Measurements from ENCODE around the gene KCNQ5.

KCNQ5 gene

DNA sequence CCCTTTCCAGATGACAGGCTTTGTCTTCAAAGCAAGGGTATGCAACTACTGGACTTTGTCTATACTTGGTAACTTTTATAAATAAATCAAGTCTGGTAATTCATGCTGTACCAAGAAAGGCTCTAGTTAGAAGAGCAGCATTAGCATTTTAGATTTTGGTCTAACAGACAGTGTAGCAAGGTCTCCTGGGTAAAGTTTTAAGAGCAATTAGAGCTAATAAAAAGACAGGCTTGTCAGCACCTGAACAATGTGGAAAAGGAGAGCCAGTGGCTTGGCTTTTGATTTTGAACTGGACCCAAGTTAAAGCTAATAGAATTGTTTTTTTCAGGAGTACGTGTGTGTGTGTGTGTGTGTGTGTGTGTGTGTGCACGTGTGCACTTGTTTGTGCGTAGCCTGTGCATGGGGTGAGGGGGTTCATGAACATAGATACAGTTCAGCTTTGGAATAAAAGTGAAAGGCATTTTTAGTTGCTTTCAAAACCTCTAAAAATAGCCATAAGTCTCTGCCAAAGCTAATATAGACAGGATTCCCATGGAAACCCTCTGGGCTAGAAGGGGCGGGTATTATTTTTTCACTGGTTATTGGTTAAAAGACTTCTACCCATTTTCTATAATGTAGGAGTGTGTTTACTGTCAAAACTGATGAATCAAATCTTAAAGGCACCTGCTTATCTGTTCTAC is 138.4 kb downstream of the KCNQ5 start:
- Histone ChIP-seq H3K9me3 (ENCODE audit: insufficient read depth, low read length) (no peaks in the 10 kb centered on the region), H3K27me3 (ENCODE audit: low read depth, low read length) (no peaks in the 10 kb centered on the region), H3K4me2 (ENCODE audit: low read length) (no peak overlapping the region), H3K79me2 (ENCODE audit: low read length) (no peaks in the 10 kb centered on the region), H3K4me3 (ENCODE audit: low read length) (no peak overlapping the region), H3K36me3 (replicated peaks; ENCODE audit: low read depth, low read length) (no peaks in the 10 kb centered on the region), H3K9ac (ENCODE audit: low read length) (no peak overlapping the region), H3K4me1 (ENCODE audit: low read length) (peaks cover 6% of the 10 kb centered on the region; the same call in 1 of the 2 replicates), H4K20me1 (ENCODE audit: insufficient read depth, low read length) (no peaks in the 10 kb centered on the region), H3K27ac (ENCODE audit: low read length) (no peak overlapping the region), H2AFZ (ENCODE audit: low read depth, low read length) (no peak overlapping the region)
- no peak for TF ChIP-seq EZH2phosphoT487 (IDR thresholded peaks at IDR 0.05; ENCODE audit: low read depth)
- TF ChIP-seq, protein P1, sequence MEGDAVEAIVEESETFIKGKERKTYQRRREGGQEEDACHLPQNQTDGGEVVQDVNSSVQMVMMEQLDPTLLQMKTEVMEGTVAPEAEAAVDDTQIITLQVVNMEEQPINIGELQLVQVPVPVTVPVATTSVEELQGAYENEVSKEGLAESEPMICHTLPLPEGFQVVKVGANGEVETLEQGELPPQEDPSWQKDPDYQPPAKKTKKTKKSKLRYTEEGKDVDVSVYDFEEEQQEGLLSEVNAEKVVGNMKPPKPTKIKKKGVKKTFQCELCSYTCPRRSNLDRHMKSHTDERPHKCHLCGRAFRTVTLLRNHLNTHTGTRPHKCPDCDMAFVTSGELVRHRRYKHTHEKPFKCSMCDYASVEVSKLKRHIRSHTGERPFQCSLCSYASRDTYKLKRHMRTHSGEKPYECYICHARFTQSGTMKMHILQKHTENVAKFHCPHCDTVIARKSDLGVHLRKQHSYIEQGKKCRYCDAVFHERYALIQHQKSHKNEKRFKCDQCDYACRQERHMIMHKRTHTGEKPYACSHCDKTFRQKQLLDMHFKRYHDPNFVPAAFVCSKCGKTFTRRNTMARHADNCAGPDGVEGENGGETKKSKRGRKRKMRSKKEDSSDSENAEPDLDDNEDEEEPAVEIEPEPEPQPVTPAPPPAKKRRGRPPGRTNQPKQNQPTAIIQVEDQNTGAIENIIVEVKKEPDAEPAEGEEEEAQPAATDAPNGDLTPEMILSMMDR (IDR thresholded peaks at IDR 0.05; ENCODE audit: low read depth, low read length) = no peak

DNA sequence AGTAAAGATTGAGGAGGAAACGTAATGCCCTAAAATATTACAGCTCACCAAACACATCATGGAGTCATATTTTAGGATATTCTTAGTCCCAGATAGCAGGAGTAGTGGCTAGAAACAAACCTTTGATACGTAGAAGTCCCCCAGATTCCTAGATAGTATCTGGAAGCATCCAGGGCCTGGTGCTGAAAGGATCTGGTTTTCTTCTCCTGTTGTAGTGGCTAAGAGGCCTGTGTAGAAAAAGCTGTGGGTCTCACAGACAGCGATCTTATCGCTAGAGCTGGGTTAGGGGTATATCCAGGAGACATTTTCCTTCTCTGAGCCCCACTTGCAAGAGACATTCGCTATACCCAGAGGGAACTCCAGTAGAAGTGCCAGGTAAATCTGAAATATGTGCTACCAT is 139.9 kb downstream of the KCNQ5 start:
- no peaks in the 10 kb centered on the region for H3K79me2 ChIP-seq (ENCODE audit: low read length)
- H4K20me1 ChIP-seq (ENCODE audit: insufficient read depth, low read length) = no peaks in the 10 kb centered on the region
- H3K4me1 ChIP-seq (ENCODE audit: low read length) = peaks cover 6% of the 10 kb centered on the region; the same call in 1 of the 2 replicates

DNA sequence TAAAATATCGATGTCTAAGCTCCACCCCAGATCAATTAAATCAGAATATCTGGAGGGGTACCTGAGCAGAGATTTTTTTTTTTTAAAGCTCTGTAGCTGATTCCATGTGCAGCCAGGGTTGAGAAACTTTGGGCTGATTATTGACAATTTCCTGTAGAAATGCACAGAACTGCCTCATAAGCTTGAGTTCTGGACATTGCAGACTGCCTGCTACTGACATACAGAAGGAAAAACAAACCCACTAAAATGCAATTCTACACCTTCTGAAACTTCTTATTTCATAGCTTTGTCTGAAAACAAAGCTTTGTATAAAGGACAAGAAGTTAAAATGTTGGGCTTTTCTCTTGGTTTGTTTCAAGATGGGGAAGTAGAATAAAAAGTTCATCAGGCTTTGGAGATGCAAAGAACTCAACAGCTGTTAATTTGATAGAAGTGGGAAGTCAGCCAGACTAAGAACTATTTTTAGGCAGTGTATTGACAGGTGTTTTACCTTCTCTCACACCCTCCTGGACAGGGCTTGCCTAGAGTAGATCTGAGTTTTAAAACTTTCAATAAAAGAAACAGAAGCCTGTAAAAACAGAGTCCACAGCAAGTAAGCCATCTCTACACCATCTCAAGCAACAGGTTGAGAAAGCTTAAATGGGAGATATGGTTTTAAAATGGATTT is 147.7 kb downstream of the KCNQ5 start:
- H3K79me2 ChIP-seq (ENCODE audit: low read length) = no peaks in the 10 kb centered on the region

More for the DNA sequence above, 139.9 kb downstream of the KCNQ5 start:
- H3K4me3 ChIP-seq (ENCODE audit: low read length) = no peak overlapping the region
- no peaks in the 10 kb centered on the region for H3K27me3 ChIP-seq (ENCODE audit: low read depth, low read length)
- H3K27ac ChIP-seq (ENCODE audit: low read length) = no peak overlapping the region
- no peaks in the 10 kb centered on the region for H3K36me3 ChIP-seq (replicated peaks; ENCODE audit: low read depth, low read length)
- H3K9ac ChIP-seq (ENCODE audit: low read length) = no peak overlapping the region
- no peak for TF ChIP-seq EZH2phosphoT487 (IDR thresholded peaks at IDR 0.05; ENCODE audit: low read depth)
- H2AFZ ChIP-seq (ENCODE audit: low read depth, low read length) = no peak overlapping the region
- H3K4me2 ChIP-seq (ENCODE audit: low read length) = no peak overlapping the region
- no peaks in the 10 kb centered on the region for H3K9me3 ChIP-seq (ENCODE audit: insufficient read depth, low read length)

DNA sequence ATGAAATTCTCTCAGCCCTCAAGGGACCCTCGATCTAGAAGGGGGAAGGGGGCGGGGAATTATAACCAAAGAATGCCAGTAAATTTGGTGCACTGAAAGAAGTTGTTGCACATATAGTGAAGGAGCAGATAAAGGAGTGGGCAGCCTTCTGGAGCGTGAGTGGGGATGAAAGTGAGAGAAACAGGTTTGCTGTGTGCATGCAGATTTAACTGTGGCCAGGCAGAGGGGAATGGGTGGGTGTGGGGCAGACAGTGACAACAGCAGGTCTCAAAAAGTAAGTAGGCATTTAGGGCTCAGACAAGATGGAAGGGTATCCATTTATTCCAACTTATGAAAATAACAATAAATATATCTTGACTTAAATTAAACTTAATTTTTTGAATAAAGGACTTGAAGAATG is 149.1 kb downstream of the KCNQ5 start:
- H3K79me2 ChIP-seq (ENCODE audit: low read length) = no peaks in the 10 kb centered on the region
- H3K9ac ChIP-seq (ENCODE audit: low read length) = no peak overlapping the region
- H3K4me2 ChIP-seq (ENCODE audit: low read length) = no peak overlapping the region
- 0 out of 2 replicates have a peak, but pooled peaks cover 2% of the 10 kb centered on the region for H3K4me1 ChIP-seq (ENCODE audit: low read length)
- H4K20me1 ChIP-seq (ENCODE audit: insufficient read depth, low read length) = no peaks in the 10 kb centered on the region
- no peaks in the 10 kb centered on the region for H3K36me3 ChIP-seq (replicated peaks; ENCODE audit: low read depth, low read length)
- H2AFZ ChIP-seq (ENCODE audit: low read depth, low read length) = no peak overlapping the region
- H3K9me3 ChIP-seq (ENCODE audit: insufficient read depth, low read length) = no peaks in the 10 kb centered on the region
- H3K27me3 ChIP-seq (ENCODE audit: low read depth, low read length) = no peaks in the 10 kb centered on the region
- no peak overlapping the region for H3K4me3 ChIP-seq (ENCODE audit: low read length)
- TF ChIP-seq, protein P1 (IDR thresholded peaks at IDR 0.05; ENCODE audit: low read depth, low read length) = no peak
- TF ChIP-seq EZH2phosphoT487 (IDR thresholded peaks at IDR 0.05; ENCODE audit: low read depth) = no peak
- no peak overlapping the region for H3K27ac ChIP-seq (ENCODE audit: low read length)

More for the DNA sequence above, 147.7 kb downstream of the KCNQ5 start:
- H3K27me3 ChIP-seq (ENCODE audit: low read depth, low read length) = no peaks in the 10 kb centered on the region
- no peaks in the 10 kb centered on the region for H4K20me1 ChIP-seq (ENCODE audit: insufficient read depth, low read length)
- no peak overlapping the region for H2AFZ ChIP-seq (ENCODE audit: low read depth, low read length)
- 0 out of 2 replicates have a peak, but pooled peaks cover 2% of the 10 kb centered on the region for H3K4me1 ChIP-seq (ENCODE audit: low read length)
- no peaks in the 10 kb centered on the region for H3K9me3 ChIP-seq (ENCODE audit: insufficient read depth, low read length)
- no peak overlapping the region for H3K9ac ChIP-seq (ENCODE audit: low read length)
- H3K4me3 ChIP-seq (ENCODE audit: low read length) = no peak overlapping the region
- H3K27ac ChIP-seq (ENCODE audit: low read length) = no peak overlapping the region
- TF ChIP-seq EZH2phosphoT487 (IDR thresholded peaks at IDR 0.05; ENCODE audit: low read depth) = no peak
- H3K36me3 ChIP-seq (replicated peaks; ENCODE audit: low read depth, low read length) = no peaks in the 10 kb centered on the region
- H3K4me2 ChIP-seq (ENCODE audit: low read length) = no peak overlapping the region

DNA sequence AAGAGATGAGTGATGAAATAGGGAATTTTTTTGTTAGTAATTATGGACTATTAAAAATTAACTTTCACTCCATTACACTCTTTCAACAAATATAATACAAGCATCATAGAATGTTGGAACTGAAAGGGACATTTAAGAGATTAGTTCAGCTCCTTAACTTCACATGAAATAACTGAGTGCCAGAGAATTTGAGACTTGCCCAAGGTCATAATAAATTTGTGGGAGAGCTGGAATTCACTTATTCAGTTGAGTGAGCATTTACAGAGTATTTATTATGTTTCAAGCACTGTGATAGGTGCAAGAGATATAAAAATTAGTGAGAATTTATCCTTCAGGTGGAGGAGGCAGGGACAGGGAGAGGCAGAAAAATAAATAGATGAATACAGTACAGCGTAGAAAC is 154.6 kb downstream of the KCNQ5 start:
- H3K36me3 ChIP-seq (replicated peaks; ENCODE audit: low read depth, low read length) = no peaks in the 10 kb centered on the region
- no peaks in the 10 kb centered on the region for H3K27me3 ChIP-seq (ENCODE audit: low read depth, low read length)
- H2AFZ ChIP-seq (ENCODE audit: low read depth, low read length) = no peak overlapping the region
- H3K4me3 ChIP-seq (ENCODE audit: low read length) = no peak overlapping the region
- no peaks in the 10 kb centered on the region for H3K4me1 ChIP-seq (ENCODE audit: low read length)
- H3K27ac ChIP-seq (ENCODE audit: low read length) = no peak overlapping the region
- TF ChIP-seq, protein P1 (IDR thresholded peaks at IDR 0.05; ENCODE audit: low read depth, low read length) = no peak
- TF ChIP-seq EZH2phosphoT487 (IDR thresholded peaks at IDR 0.05; ENCODE audit: low read depth) = no peak
- H4K20me1 ChIP-seq (ENCODE audit: insufficient read depth, low read length) = no peaks in the 10 kb centered on the region
- H3K9me3 ChIP-seq (ENCODE audit: insufficient read depth, low read length) = no peaks in the 10 kb centered on the region
- no peak overlapping the region for H3K9ac ChIP-seq (ENCODE audit: low read length)
- no peaks in the 10 kb centered on the region for H3K79me2 ChIP-seq (ENCODE audit: low read length)
- H3K4me2 ChIP-seq (ENCODE audit: low read length) = no peak overlapping the region
